ENCODE data around the gene TAF4. TPM values are rescaled to one million over a fixed set of nuclear protein-coding genes. Genes with fewer than 3 reads are reported as not detected.

Gene TAF4
- total RNA-seq, 1 donor from 2014 or later: 9.6 TPM

GRCh38 chr20:62015540-62016288 is 50.0 kb downstream of the TAF4 start:
- Histone ChIP-seq H3K4me1 (peaks cover 21% of the 10 kb centered on the region), H3K36me3 (peaks cover 0 to 15% of the 10 kb centered on the region in 2 donors), H3K4me3 (no peak overlapping the region), H3K27ac (no peak overlapping the region), H3K27me3 (no peaks in the 10 kb centered on the region), H3K9me3 (no peaks in the 10 kb centered on the region)
- intact Hi-C loops (cut with DNase I): no loop called here
- no peak for DNase-seq (ENCODE audit: extremely low spot score in 2 of 2)
- TF ChIP-seq CTCF (IDR thresholded peaks at IDR 0.05): no peak
- no peak for TF ChIP-seq POLR2AphosphoS5 (IDR thresholded peaks at IDR 0.05; ENCODE audit: insufficient read depth in 1 of 2, low read depth in 1 of 2)
- TF ChIP-seq POLR2A (IDR thresholded peaks at IDR 0.05): no peak

GRCh38 chr20:62014889-62015537 is 50.7 kb downstream of the TAF4 start:
- TF ChIP-seq POLR2A (IDR thresholded peaks at IDR 0.05) (no peak), POLR2AphosphoS5 (IDR thresholded peaks at IDR 0.05; ENCODE audit: insufficient read depth in 1 of 2, low read depth in 1 of 2) (no peak), CTCF (IDR thresholded peaks at IDR 0.05) (no peak)
- Histone ChIP-seq H3K4me3 (no peak overlapping the region), H3K27ac (no peak overlapping the region), H3K36me3 (peaks cover 0 to 17% of the 10 kb centered on the region in 2 donors), H3K9me3 (no peaks in the 10 kb centered on the region), H3K27me3 (no peaks in the 10 kb centered on the region), H3K4me1 (peaks cover 15% of the 10 kb centered on the region)
- intact Hi-C loops (cut with DNase I): no loop called here
- DNase-seq (ENCODE audit: extremely low spot score in 2 of 2): no peak

- no peaks in the 10 kb centered on the region for H3K9me3 ChIP-seq
- H3K36me3 ChIP-seq: peaks cover 0 to 22% of the 10 kb centered on the region in 2 donors
- TF ChIP-seq CTCF (IDR thresholded peaks at IDR 0.05) (no peak), POLR2AphosphoS5 (IDR thresholded peaks at IDR 0.05; ENCODE audit: insufficient read depth in 1 of 2, low read depth in 1 of 2) (no peak), POLR2A (IDR thresholded peaks at IDR 0.05) (no peak)
- no peak for DNase-seq (ENCODE audit: extremely low spot score in 2 of 2)
- H3K27me3 ChIP-seq: no peaks in the 10 kb centered on the region
- H3K27ac ChIP-seq: no peak overlapping the region
- H3K4me1 ChIP-seq: peaks cover 10% of the 10 kb centered on the region
- intact Hi-C loops (cut with DNase I): no loop called here
- no peak overlapping the region for H3K4me3 ChIP-seq
Observed at GRCh38 chr20:62014488-62014775, 51.2 kb downstream of the TAF4 start.

- DNase-seq (ENCODE audit: extremely low spot score in 2 of 2): no peak
- Histone ChIP-seq H3K27me3 (no peaks in the 10 kb centered on the region), H3K9me3 (no peaks in the 10 kb centered on the region), H3K4me1 (peaks cover 5% of the 10 kb centered on the region), H3K27ac (no peak overlapping the region), H3K4me3 (no peak overlapping the region), H3K36me3 (peaks cover 0 to 40% of the 10 kb centered on the region in 2 donors)
- TF ChIP-seq CTCF (IDR thresholded peaks at IDR 0.05): no peak
- no peak for TF ChIP-seq POLR2AphosphoS5 (IDR thresholded peaks at IDR 0.05; ENCODE audit: insufficient read depth in 1 of 2, low read depth in 1 of 2)
- TF ChIP-seq POLR2A (IDR thresholded peaks at IDR 0.05): no peak
- intact Hi-C loops (cut with DNase I): no loop called here
Observed at GRCh38 chr20:62012631-62013030, 53.0 kb downstream of the TAF4 start.

GRCh38 chr20:62011938-62012534 is 53.6 kb downstream of the TAF4 start:
- peaks cover 5% of the 10 kb centered on the region for H3K4me1 ChIP-seq
- intact Hi-C loops (cut with DNase I): no loop called here
- TF ChIP-seq CTCF (IDR thresholded peaks at IDR 0.05) (no peak), POLR2AphosphoS5 (IDR thresholded peaks at IDR 0.05; ENCODE audit: insufficient read depth in 1 of 2, low read depth in 1 of 2) (no peak), POLR2A (IDR thresholded peaks at IDR 0.05) (no peak)
- no peak for DNase-seq (ENCODE audit: extremely low spot score in 2 of 2)
- peaks cover 0 to 46% of the 10 kb centered on the region in 2 donors for H3K36me3 ChIP-seq
- no peak overlapping the region for H3K27ac ChIP-seq
- H3K4me3 ChIP-seq: no peak overlapping the region
- H3K9me3 ChIP-seq: no peaks in the 10 kb centered on the region
- H3K27me3 ChIP-seq: no peaks in the 10 kb centered on the region

All from vagina (tissue), 2 donors.